PC-3 (cell line): ENCODE measurements around the gene DLGAP5. TPM values are rescaled to one million over a fixed set of nuclear protein-coding genes. Genes with fewer than 3 reads are reported as not detected.
A peak's percentile ranks its signal among the peaks of the same experiment; 100 is the strongest.

ENCODE experiments used
- ATAC-seq: fragments of 200-7000 bp; cut with Tn5 transposase; 2 replicates; pipeline ENCODE4 v1.9.1; 2020; ENCODE audit warnings: mild to moderate bottlenecking, moderate library complexity
- BruUV-seq: library from RNA; stranded (reverse); fragments of 400-500 nt; replicated peaks from 2 replicates; lab custom pipeline; 2021; lab: Mats Ljungman, UMichigan
- CTCF ChIA-PET: fragments of 300-600 bp; sonication (Branson Sonifier 250); formaldehyde crosslinking; loops from one replicate; lab custom pipeline; 2022; ENCODE audit warnings: antibody characterized with exemption; lab: Charles Lee
- POLR2A ChIA-PET: fragments of 300-600 bp; sonication (Branson Sonifier 250); formaldehyde crosslinking; loops from one replicate; lab custom pipeline; 2022; ENCODE audit warnings: antibody characterized with exemption; ENCODE audit not compliant: unreplicated experiment; lab: Charles Lee
- DNase-seq: peaks from one replicate; pipeline ENCODE4 v3.0.0-alpha.2; 2015
- H2AFZ ChIP-seq: fragments of 300-600 bp; sonication (generic); 2 replicates; pipeline ENCODE4 v1.6.0; 2016; ENCODE audit warnings: antibody characterized with exemption, low read length
- H3F3A ChIP-seq: fragments of 300-600 bp; sonication (generic); one replicate; pipeline ENCODE4 v1.6.0; 2017; ENCODE audit warnings: antibody characterized with exemption, low read length, control low read depth, mild to moderate bottlenecking; ENCODE audit not compliant: unreplicated experiment
- H3K27ac ChIP-seq: fragments of 300-600 bp; sonication (generic); 2 replicates; pipeline ENCODE4 v1.5.1; 2016; ENCODE audit warnings: mild to moderate bottlenecking, low read length
- H3K27me3 ChIP-seq: fragments of 300-600 bp; sonication (generic); 2 replicates; pipeline ENCODE4 v1.6.1; 2016; ENCODE audit warnings: low read length, mixed read lengths
- H3K36me3 ChIP-seq: fragments of 300-600 bp; sonication (generic); 2 replicates; pipeline ENCODE4 v1.6.1; 2016; ENCODE audit warnings: low read depth, mixed run types, low read length, mixed read lengths
- H3K4me1 ChIP-seq: fragments of 300-600 bp; sonication (generic); 2 replicates; pipeline ENCODE4 v1.5.1; 2016; ENCODE audit warnings: low read length; ENCODE audit not compliant: insufficient read depth
- H3K4me2 ChIP-seq: fragments of 300-600 bp; sonication (generic); 2 replicates; pipeline ENCODE4 v1.6.0; 2016; ENCODE audit warnings: low read length
- H3K4me3 ChIP-seq: fragments of 300-600 bp; sonication (generic); 2 replicates; pipeline ENCODE4 v1.5.1; 2016; ENCODE audit warnings: mild to moderate bottlenecking, low read length, mixed read lengths
- H3K79me2 ChIP-seq: fragments of 300-600 bp; sonication (generic); 2 replicates; pipeline ENCODE4 v1.6.1; 2017; ENCODE audit warnings: low read length, mixed read lengths
- H3K9ac ChIP-seq: fragments of 300-600 bp; sonication (generic); 2 replicates; pipeline ENCODE4 v1.6.0; 2016; ENCODE audit warnings: mild to moderate bottlenecking, low read length
- H3K9me2 ChIP-seq: fragments of 300-600 bp; sonication (generic); replicated peaks from 2 replicates; pipeline ENCODE4 v1.6.1; 2016; ENCODE audit warnings: mixed run types, low read length, mixed read lengths
- H3K9me3 ChIP-seq: fragments of 300-600 bp; sonication (generic); 2 replicates; pipeline ENCODE4 v1.6.1; 2016; ENCODE audit warnings: low read length, mixed read lengths
- H4K20me1 ChIP-seq: fragments of 300-600 bp; sonication (generic); 2 replicates; pipeline ENCODE4 v1.6.1; 2016; ENCODE audit warnings: low read length, mixed read lengths
- EZH2 ChIP-seq: fragments of 300-600 bp; sonication (generic); IDR thresholded peaks from one replicate; pipeline ENCODE4 v1.6.1; 2017; ENCODE audit warnings: antibody characterized with exemption, mild to moderate bottlenecking, low read length; ENCODE audit not compliant: unreplicated experiment
- EZH2phosphoT487 ChIP-seq: fragments of 300-600 bp; sonication (generic); IDR thresholded peaks from 2 replicates; pipeline ENCODE4 v1.6.1; 2018; ENCODE audit warnings: mild to moderate bottlenecking, antibody characterized with exemption, low read length, borderline replicate concordance
- intact Hi-C: fragments of 100-400 bp; cut with micrococcal nuclease; formaldehyde crosslinking; loops from 2 replicates; pipeline ENCODE4 v1.9.0; 2023
- total RNA-seq: library from RNA; depleted of rRNA; stranded (reverse); fragments of >200 nt; gene quantifications from 2 replicates; pipeline ENCODE4 v1.2.3, GENCODE V29; 2014
- TF ChIP-seq, protein P1 (sequence below): fragments of 300-600 bp; sonication (generic); conservative IDR thresholded peaks from 2 replicates; pipeline ENCODE4 v1.5.1; 2017; ENCODE audit warnings: antibody characterized with exemption, low read depth, mild to moderate bottlenecking, low read length

Gene DLGAP5
- total RNA-seq, 1 experiment from 2014 or later, result 97.9 TPM

DNA sequence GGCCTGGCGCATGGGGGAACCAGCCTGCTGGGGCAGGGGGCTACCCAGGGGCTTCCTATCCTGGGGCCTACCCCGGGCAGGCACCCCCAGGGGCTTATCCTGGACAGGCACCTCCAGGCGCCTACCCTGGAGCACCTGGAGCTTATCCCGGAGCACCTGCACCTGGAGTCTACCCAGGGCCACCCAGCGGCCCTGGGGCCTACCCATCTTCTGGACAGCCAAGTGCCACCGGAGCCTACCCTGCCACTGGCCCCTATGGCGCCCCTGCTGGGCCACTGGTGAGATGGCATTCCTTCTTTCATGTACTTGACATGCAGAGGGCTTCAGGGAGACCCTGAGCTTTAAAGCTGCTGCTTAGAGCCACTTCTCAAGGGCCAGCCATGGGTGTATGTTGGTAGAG, 53.3 kb downstream of the DLGAP5 start:
- no peak overlapping the region for H3K4me2 ChIP-seq
- H3K36me3 ChIP-seq, result peaks cover 79% of the 10 kb centered on the region
- peaks cover 47% of the 10 kb centered on the region for H3K79me2 ChIP-seq
- no peaks in the 10 kb centered on the region for H3K27me3 ChIP-seq
- H3K9me2 ChIP-seq, result no peaks in the 10 kb centered on the region
- POLR2A ChIA-PET, result no interaction called here
- intact Hi-C loops, result no loop called here
- TF ChIP-seq, protein P1, sequence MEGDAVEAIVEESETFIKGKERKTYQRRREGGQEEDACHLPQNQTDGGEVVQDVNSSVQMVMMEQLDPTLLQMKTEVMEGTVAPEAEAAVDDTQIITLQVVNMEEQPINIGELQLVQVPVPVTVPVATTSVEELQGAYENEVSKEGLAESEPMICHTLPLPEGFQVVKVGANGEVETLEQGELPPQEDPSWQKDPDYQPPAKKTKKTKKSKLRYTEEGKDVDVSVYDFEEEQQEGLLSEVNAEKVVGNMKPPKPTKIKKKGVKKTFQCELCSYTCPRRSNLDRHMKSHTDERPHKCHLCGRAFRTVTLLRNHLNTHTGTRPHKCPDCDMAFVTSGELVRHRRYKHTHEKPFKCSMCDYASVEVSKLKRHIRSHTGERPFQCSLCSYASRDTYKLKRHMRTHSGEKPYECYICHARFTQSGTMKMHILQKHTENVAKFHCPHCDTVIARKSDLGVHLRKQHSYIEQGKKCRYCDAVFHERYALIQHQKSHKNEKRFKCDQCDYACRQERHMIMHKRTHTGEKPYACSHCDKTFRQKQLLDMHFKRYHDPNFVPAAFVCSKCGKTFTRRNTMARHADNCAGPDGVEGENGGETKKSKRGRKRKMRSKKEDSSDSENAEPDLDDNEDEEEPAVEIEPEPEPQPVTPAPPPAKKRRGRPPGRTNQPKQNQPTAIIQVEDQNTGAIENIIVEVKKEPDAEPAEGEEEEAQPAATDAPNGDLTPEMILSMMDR, result peak; percentile 68
- TF ChIP-seq EZH2, result no peak
- H2AFZ ChIP-seq, result no peak overlapping the region
- no peak overlapping the region for H3K4me3 ChIP-seq
- no peaks in the 10 kb centered on the region for H3K9me3 ChIP-seq
- no peaks in the 10 kb centered on the region for H3K4me1 ChIP-seq
- H3F3A ChIP-seq, result peaks cover 5% of the 10 kb centered on the region
- H3K27ac ChIP-seq, result no peak overlapping the region
- peaks cover 46% of the 10 kb centered on the region for H4K20me1 ChIP-seq
- peak; percentile 34 for DNase-seq
- no TSS peak for BruUV-seq
- CTCF ChIA-PET, result no interaction called here
- no peak for ATAC-seq
- H3K9ac ChIP-seq, result no peak overlapping the region

DNA sequence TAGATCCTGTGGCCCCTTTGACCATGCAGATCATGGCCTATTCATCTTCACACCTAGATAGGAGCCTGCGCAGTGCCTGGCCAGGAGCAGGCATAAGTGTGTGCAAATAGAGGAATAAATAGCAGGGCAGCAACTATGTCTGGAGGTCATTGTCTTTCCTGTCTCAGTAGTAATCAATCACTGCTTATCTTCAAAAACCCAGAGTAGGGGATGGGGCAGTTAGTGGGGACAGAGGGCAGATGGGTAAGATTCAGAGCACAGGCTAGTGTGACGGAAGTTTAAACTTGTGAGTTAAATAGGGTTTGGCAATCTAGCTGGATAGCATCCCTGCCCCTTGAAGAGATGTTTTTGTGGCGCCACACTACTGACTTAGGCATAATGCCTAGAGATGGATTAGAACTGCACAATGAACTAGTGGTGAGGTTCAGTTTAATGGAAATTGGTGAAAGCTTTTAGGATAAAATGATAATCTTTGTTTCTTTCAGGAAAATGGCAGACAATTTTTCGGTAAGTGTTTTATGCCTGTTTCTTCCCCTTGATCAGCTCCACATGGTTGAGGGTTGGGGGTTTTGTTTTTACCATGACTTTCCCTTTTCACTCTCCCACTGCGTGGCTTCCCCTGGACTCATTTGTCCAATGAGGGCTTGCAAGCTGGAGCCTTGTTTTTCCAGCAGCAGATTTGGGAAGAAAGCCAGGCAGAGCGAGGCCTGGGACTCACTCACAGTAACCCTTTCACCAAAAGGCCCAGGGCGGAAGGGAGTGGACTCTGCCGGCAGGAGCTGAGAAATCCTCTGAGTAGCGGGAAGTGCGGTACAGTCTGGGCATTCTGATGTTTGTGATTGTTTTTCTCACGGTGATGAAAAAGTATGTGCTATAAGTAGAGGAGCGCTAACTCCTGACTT, 54.2 kb downstream of the DLGAP5 start:
- Histone ChIP-seq H3K79me2 (peaks cover 57% of the 10 kb centered on the region), H3K27me3 (no peaks in the 10 kb centered on the region), H3K4me3 (no peak overlapping the region), H3K36me3 (peaks cover 76% of the 10 kb centered on the region), H3K9me2 (no peaks in the 10 kb centered on the region), H3K4me1 (peaks cover 1% of the 10 kb centered on the region; the same call in 1 of the 2 replicates), H4K20me1 (peaks cover 55% of the 10 kb centered on the region), H3K9me3 (no peaks in the 10 kb centered on the region), H3F3A (no peaks in the 10 kb centered on the region), H2AFZ (no peak overlapping the region), H3K4me2 (no peak overlapping the region), H3K27ac (no peak overlapping the region), H3K9ac (no peak overlapping the region)
- CTCF ChIA-PET, result no interaction called here
- no TSS peak for BruUV-seq
- intact Hi-C loops, result no loop called here
- DNase-seq (no peak), ATAC-seq (no peak)
- no peak for TF ChIP-seq EZH2phosphoT487
- TF ChIP-seq, protein P1, result no peak
- POLR2A ChIA-PET, result interaction anchor here (0.6 kb wide), 1 partner anchor 43 kb away, joined by 3 read pairs; no protein-coding TSS in a partner anchor

DNA sequence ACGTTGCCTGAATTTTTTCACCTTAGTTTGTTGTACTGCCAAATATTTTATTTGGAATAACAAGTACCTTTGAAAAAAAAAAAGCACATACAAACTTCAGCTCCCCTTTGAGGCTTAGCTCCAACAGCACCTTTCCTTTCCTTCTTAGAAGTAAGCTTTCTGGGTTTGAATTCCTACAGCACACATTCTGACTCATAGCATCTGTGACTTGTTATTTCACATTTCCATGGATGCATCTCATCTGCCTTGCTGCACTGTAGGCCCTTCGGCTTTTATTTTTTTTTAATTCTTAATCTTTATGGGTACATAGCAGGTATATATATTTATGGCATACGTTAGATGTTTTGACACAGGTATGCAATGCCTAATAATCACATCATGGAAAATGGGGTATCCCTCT, 55.1 kb downstream of the DLGAP5 start:
- intact Hi-C loops, result no loop called here
- Histone ChIP-seq H3K4me3 (no peak overlapping the region), H3K4me1 (peaks cover 10% of the 10 kb centered on the region), H3K9me3 (no peaks in the 10 kb centered on the region), H3F3A (no peaks in the 10 kb centered on the region), H3K36me3 (peaks cover 67% of the 10 kb centered on the region), H3K79me2 (peaks cover 66% of the 10 kb centered on the region), H3K27ac (no peak overlapping the region), H3K9ac (no peak overlapping the region), H3K27me3 (no peaks in the 10 kb centered on the region), H2AFZ (no peak overlapping the region), H4K20me1 (peaks cover 64% of the 10 kb centered on the region), H3K9me2 (no peaks in the 10 kb centered on the region), H3K4me2 (no peak overlapping the region)
- no peak for ATAC-seq
- BruUV-seq, result no TSS peak
- DNase-seq, result no peak
- TF ChIP-seq, protein P1, result no peak
- TF ChIP-seq EZH2phosphoT487 (no peak), EZH2 (no peak)
- POLR2A ChIA-PET, result interaction anchor here (0.6 kb wide), 1 partner anchor 42 kb away, joined by 3 read pairs; no protein-coding TSS in a partner anchor
- CTCF ChIA-PET, result no interaction called here
